HG02571 (cell line): ENCODE results near the gene CLEC17A.
"Not testable (repeated sequence)": the region's sequence is repeated elsewhere in the genome, so short reads cannot be mapped to it uniquely, and the experiment has no call there.

Experiments used
- ATAC-seq: cut with Tn5 transposase; IDR thresholded peaks from one replicate; pipeline ENCODE4 v1.9.1; 2021; ENCODE audit warnings: mild to moderate bottlenecking, moderate library complexity; ENCODE audit not compliant: unreplicated experiment

The CLEC17A gene

DNA sequence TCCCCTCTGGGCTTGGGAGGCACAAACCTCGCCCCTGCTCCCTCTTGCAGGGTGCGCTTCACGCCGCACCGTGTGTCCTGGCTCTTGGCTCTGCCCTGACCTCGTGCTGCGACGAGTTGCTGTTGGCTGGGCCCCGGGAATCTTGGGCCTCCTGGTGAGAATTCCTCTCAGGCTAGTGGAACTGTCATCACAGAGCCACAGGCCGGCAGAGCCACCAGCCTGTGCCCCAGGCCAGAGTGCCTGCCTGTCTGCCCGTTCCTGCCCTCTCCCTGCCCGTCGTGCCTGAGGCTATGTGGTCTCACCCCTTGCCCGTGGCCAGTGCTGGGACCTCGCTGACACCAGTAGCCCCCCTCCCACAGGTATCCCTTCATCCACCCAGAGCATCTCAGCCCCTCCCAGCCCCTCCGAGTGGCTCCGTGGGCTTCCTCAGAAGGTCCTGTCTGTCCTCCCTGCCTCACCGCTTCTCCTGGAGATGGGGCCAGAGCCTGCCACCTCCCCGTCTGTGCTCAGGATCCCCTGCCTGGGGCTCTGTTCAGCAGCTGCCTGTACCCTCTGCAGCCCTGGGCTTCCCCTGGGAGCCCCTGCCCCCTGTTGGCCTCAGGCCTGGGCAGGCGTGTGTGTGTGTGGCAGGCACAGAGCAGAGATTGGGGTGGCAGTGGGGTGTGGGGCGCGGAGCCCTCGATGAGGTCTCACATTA lies 24.4 kb upstream of the CLEC17A start:
- ATAC-seq, result no peak

DNA sequence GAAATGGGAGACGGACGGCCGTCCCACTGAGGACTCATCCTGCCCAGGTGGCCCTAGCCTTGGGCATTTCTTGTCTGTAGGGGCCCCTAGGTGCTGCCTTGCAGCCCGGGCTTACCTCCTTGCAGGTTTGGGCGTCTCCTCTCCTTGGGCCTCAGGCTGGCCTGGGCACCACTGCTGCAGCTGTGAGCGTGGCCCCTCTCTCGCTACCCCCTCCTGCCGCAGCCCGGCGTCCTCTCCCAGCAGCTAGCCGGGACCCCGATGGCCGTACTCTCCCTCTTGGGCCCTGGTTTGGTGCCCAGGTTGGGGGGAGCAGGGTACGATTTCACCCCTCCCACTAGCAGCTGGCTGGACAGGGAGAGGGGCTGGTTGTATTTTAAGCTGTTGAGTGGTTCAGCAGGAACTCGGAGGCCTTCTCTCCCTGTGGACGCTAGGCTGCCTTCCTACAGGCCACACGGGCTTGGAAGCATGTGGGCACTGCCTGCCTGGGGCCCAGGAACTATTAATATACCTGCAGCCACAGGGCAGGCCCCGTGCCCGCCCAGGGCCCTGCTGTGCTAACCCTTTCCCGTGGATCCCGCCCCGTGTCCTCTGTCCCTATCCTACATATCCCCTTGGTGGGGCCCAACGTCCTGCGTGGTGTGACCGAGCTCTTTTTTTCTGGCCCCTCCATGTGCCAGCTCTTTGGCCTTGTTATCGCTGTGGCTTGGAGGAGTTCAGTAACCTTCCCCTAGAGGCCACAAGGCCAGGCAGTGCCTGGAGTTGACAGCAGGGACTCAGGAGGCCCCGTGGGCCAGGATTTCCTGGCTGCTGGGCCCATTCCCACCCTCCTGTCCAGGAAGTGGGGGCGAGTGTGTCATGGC lies 22.7 kb upstream of the CLEC17A start:
- no peak for ATAC-seq

- ATAC-seq, result no peak
These were observed 22.1 kb upstream of the CLEC17A start for GRCh38 chr19:14560776-14561108.

- no peak for ATAC-seq
These were observed 21.6 kb upstream of the CLEC17A start for GRCh38 chr19:14561249-14561648.

DNA sequence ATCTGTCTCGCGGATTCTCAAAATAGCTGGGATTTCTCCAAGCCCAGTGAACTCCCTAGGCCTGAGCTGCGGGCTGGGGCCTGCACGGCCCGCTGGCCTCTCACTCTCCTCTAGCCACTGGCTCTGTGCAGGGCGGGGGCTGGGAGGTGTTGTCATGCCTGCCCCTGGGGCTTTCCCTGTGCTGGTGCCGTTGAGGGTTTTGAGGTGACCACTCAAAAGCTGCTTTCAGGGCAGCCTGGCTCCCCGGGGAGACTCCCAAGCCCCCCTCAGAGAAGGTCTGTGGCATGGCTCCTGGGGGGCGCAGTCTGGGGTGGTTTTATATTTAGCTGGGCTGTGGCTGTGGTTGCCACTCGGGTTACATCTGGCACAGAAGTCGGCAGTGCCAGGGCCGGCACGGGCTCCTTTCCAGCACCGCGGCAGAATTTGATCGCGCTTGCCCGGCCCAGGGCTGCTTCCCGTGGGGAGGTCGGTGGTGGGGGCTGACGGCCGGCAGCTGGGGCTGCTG lies 21.0 kb upstream of the CLEC17A start:
- no peak for ATAC-seq

DNA sequence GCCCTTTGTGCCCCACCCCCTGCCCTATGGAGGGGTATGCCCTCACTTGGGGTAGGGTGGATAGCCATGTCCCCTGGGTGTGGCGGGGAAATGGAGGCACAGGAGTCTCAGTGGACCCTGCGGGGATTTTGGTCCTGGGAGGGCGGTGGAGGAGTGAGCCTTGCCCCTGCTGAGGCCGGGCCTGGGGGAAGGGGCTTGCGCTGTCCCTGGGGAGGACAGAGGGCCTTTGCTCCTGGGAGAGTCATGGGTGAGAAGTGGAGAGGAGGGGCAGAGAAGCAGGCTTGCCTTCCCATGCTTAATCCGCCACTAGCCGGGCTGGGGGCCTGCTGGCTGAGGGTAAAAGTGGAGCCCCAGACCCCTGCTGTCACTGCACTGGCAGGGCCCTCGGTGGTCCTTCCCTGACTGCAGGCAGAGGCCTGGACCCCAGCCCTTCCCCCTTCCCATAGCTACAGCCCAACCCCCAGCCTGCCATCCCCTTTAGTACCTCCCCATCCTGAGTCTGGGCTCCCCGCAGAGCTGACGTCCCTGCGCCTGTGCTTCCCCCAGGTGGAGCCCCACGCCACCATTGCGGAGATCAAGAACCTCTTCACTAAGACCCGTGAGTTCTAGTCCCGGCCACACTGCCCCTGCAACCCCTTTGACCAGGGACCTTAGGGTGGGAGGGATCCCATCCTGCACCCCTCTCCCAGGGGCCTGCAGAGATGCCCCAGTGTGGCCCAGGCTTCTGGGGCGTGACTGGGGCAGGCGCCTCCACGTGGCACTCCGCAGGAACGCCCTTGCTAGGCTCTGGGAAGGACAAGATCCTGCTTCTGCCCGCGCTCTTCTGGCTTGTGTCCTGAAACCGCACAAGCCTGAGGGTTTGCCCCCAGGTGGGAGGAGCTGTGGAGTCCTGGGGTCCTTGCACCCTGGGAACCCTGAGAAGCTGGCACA lies 20.0 kb upstream of the CLEC17A start:
- no peak for ATAC-seq

DNA sequence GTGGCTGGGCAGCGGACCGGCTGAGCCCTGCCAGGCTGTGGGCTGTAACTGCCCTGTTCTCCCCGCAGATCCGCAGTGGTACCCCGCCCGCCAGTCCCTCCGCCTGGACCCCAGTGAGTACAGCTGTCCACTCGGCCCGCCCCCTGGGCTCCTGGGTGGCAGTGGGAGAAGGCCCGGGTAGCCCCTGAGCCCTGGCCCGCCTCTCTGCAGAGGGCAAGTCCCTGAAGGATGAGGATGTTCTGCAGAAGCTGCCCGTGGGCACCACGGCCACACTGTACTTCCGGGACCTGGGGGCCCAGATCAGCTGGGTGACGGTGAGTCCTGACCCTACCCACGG lies 19.3 kb upstream of the CLEC17A start:
- ATAC-seq, result no peak

- ATAC-seq, result no peak
These were observed 18.8 kb upstream of the CLEC17A start for GRCh38 chr19:14563989-14564651.

DNA sequence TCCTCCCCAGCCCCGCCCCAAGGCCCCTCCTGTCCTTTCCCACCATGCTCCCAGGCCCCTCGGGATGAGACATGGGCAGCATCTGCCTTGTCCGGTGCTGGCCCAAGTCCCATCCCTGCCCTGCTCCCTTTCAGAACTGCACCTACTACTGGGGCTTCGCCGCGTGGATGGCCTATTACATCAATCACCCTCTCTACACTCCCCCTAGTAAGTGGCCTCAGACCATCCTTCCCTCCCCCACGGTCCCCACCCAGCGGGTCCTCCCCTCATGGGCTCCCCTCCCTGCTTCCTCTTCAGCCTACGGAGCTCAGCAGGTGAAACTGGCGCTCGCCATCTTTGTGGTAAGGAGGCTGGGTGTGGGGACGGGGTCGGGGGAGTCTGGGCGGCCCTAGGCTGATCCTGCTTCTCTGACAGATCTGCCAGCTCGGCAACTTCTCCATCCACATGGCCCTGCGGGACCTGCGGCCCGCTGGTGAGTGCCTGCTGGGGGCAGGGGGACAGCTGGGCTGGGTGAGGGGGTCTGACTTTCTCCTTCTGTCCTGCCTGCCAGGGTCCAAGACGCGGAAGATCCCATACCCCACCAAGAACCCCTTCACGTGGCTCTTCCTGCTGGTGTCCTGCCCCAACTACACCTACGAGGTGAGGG lies 18.1 kb upstream of the CLEC17A start:
- ATAC-seq, result not testable (repeated sequence)

DNA sequence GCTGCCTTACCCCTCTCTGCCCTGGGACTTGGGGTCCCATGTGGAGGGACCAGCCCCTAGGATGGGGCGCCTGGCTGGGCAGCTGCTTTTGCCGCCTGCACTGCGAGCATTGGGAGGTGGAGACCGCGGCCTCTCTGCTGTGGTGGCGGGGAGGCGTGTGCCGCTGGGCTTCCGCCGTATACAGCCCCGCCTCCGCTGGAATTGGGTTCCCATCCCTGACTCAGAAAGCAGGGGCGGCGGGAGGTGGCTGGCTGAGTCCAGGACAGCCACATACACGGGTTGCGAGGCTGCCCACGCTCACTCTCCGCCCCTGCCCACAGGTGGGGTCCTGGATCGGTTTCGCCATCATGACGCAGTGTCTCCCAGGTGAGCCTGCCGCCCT lies 17.6 kb upstream of the CLEC17A start:
- ATAC-seq, result no peak

GRCh38 chr19:14565765-14566711 lies 16.8 kb upstream of the CLEC17A start:
- no peak for ATAC-seq

DNA sequence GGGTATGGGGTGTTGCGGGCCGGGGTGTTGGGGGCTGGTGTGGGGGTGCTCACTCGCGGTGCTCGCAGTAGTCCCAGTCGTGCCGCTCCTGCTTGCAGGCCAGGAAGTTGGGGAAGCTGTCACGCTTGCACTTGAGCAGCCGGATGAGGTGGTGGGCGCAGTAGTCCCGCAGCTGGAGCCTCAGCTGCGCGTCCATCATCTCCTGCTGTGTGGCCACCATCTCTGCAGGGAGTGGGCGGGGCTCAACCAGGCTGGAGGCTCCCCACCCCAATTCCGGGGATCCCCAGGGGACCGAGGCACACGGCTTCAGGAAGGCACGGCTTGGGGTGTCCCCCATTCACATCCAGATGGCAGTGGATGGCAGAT lies 16.2 kb upstream of the CLEC17A start:
- ATAC-seq, result no peak

DNA sequence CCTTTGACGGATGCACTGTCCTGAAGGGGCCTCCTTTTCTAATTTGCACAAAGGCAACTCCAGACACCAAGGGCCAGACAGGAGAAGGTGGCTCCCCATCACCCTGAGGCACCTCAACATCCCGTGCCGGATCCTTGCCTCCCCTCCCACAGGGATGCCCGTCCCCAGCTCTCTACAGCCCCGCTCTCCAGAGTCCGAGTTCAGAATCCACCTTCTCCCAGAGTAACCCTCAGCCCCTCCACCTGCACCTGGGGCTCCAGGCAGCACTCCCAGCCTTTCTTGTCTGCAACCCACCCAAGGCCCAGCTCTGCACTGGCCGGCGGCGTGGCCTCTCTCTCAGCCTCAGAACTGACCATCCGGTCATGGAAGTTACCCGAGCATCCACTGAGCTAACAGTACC lies 15.8 kb upstream of the CLEC17A start:
- ATAC-seq, result no peak

DNA sequence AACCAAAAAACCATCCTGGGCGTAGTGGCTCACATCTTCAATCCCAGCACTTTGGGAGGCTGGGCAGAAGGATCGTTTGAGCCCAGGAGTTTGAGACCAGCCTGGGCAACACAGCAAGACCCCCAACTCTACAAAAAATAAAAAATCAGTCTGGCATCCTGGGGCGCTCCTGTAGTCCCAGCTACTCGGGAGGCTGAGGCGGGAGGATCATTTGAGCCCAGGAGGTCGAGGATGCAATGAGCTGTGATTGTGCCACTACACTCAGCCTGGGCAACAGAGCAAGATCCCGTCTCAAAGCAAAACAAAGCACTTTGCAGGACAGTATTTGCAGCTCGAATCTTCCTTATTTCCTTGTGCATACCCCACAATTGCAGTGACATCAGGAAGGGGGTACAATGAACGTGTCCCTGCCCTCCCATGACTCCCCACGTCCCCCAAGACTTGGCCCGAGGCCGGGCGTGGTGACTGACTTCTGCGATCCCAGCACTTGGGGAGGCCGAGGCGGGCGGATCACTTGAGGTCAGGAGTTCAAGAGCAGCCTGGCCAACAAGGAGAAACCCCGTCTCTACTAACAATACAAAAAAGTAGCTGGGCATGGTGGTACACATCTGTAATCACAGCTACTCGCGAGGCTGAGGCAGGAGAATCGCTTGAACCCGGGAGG lies 11.9 kb upstream of the CLEC17A start:
- no peak for ATAC-seq

- ATAC-seq, result peak; percentile 83
These were observed 11.0 kb upstream of the CLEC17A start, which contains the start of gene NDUFB7 for GRCh38 chr19:14571695-14572490. Gene NDUFB7 (minus strand): TSS chr19:14572066. CDS start chr19:14572000, 66 bp downstream.

DNA sequence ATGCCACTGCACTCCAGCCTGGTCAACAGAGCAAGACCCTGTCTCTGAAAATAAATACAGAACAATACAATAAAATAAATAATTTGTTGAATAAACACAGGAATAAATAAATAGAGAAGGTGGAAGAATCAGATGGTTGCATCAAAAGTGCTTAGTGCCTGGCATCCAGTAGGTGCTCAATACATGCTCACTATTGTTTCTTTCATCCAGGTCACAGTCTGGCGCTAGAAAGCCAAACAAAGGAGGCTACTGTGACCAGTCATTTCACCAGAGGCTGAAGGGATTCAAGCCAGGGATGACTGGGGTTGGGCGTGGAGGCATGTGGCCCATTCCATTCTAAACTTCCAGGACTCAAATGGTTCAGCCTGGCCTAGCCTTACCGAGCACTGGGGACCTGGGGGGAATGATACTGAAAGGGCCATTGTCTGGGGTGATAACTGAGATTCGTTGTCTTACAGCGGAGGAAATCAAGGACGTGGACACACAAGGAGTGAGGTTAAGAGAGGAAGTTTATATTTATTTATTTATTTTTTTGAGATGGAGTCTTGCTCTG lies 7.4 kb upstream of the CLEC17A start:
- no peak for ATAC-seq

- ATAC-seq, result no peak
These were observed 6.5 kb upstream of the CLEC17A start for GRCh38 chr19:14576363-14576762.

DNA sequence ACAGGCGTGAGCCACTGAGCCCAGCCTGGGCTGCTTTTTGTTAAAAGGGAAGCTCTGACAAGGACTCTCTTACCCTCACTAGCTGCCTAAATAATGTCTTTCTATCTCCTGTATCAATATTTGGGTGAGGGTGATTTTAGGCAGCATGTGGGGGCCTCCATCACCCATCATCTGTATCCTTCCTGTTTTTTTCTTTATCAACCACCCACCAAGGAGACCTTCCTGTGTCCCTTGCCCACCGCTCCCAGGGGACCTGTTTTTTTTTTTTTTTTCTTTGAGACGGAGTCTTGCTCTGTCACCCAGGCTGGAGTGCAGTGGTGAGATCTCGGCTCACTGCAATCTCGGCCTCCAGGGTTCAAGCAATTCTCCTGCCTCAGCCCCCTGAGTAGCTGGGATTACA lies 5.6 kb upstream of the CLEC17A start:
- no peak for ATAC-seq
